Mesothelial cell of epicardium (in vitro differentiated cells): ENCODE results near the gene RHBDD2. TPM values are rescaled to one million over a fixed set of nuclear protein-coding genes. Genes with fewer than 3 reads are reported as not detected.
A peak's percentile ranks its signal among the peaks of the same experiment; 100 is the strongest.
"Not testable (repeated sequence)": the region's sequence is repeated elsewhere in the genome, so short reads cannot be mapped to it uniquely, and the experiment has no call there.

ENCODE experiments used
- DNase-seq, 2 experiments: peaks; one replicate each; pipeline ENCODE4 v3.0.0; 2021; ENCODE audit warnings: low spot score in 2 of 2; ENCODE audit not compliant: unreplicated experiment in 2 of 2
- H3K27ac Mint-ChIP-seq: 2 replicates; pipeline ENCODE4 v1.8.0; 2021; ENCODE audit warnings: mixed read lengths
- H3K27me3 Mint-ChIP-seq: 2 replicates; pipeline ENCODE4 v1.8.0; 2021; ENCODE audit warnings: low read depth, mixed read lengths
- H3K36me3 Mint-ChIP-seq: 2 replicates; pipeline ENCODE4 v1.8.0; 2021; ENCODE audit warnings: mixed read lengths
- H3K4me1 Mint-ChIP-seq: 2 replicates; pipeline ENCODE4 v1.8.0; 2021; ENCODE audit warnings: mixed read lengths
- H3K4me3 Mint-ChIP-seq: 2 replicates; pipeline ENCODE4 v1.8.0; 2021; ENCODE audit warnings: mild to moderate bottlenecking, moderate library complexity, mixed read lengths
- H3K9me3 Mint-ChIP-seq: 2 replicates; pipeline ENCODE4 v1.8.0; 2021; ENCODE audit warnings: mixed read lengths
- total RNA-seq: library from RNA; stranded (reverse); gene quantifications from 3 replicates; pipeline ENCODE4 v1.2.1, GENCODE V29; 2021
- TF ChIP-seq, protein P1 (sequence below): fragments of 200-600 bp; sonication (generic); IDR thresholded peaks from one replicate; pipeline ENCODE4 v1.5.0; 2021; ENCODE audit warnings: antibody characterized with exemption; ENCODE audit not compliant: unreplicated experiment

RHBDD2 gene
- 52.5 to 54.7 TPM (median 53.7 TPM) in 3 replicates for total RNA-seq

DNA sequence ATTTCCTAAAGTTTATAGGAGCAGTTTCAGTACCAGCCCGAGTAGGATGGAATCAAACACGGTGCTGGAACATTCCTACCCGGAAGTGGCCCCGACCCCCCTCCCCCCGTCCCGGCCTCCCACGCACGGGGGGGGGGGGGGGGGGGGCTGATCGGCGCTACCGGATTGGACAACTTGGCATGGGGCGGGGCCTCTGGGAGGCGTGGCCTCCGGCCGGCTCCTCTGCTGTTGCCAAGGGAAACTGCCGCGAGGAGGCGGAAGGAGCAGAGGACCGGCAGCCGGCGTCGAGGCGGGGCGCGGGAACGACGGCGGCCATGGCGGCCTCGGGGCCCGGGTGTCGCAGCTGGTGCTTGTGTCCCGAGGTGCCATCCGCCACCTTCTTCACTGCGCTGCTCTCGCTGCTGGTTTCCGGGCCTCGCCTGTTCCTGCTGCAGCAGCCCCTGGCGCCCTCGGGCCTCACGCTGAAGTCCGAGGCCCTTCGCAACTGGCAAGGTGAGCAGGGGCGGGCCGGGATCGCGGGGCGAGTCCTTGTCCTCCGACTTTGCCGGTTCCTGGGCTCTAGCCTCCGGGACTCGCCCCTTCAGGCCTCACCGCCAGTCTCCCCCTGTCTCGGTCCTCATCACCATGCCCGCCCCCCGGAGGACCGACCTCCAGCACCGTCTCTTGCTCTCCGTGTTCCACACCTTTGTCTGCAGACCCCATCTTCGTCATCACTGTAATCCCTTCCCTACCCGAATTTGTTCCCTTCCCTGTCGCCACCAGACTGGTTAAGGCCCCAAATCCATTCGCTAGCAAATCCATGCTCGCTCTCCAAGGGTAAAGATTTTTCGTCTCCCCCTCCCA is at the start of gene RHBDD2:
TSS of gene RHBDD2 (plus strand) at position 266 of the 843 bp plus-strand sequence. CDS start at position 315, 49 bp downstream.
- peak; percentile 91 to 95 for DNase-seq
- Mint-ChIP-seq H3K27ac (peak within 1 kb of the TSS; percentile 88), H3K4me1 (peaks cover 21% of the 10 kb centered on the region), H3K36me3 (peaks cover 14% of the 10 kb centered on the region), H3K27me3 (no peaks in the 10 kb centered on the region), H3K9me3 (no peaks in the 10 kb centered on the region), H3K4me3 (peak within 1 kb of the TSS; percentile 83)
- TF ChIP-seq, protein P1, sequence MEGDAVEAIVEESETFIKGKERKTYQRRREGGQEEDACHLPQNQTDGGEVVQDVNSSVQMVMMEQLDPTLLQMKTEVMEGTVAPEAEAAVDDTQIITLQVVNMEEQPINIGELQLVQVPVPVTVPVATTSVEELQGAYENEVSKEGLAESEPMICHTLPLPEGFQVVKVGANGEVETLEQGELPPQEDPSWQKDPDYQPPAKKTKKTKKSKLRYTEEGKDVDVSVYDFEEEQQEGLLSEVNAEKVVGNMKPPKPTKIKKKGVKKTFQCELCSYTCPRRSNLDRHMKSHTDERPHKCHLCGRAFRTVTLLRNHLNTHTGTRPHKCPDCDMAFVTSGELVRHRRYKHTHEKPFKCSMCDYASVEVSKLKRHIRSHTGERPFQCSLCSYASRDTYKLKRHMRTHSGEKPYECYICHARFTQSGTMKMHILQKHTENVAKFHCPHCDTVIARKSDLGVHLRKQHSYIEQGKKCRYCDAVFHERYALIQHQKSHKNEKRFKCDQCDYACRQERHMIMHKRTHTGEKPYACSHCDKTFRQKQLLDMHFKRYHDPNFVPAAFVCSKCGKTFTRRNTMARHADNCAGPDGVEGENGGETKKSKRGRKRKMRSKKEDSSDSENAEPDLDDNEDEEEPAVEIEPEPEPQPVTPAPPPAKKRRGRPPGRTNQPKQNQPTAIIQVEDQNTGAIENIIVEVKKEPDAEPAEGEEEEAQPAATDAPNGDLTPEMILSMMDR: no peak

DNA sequence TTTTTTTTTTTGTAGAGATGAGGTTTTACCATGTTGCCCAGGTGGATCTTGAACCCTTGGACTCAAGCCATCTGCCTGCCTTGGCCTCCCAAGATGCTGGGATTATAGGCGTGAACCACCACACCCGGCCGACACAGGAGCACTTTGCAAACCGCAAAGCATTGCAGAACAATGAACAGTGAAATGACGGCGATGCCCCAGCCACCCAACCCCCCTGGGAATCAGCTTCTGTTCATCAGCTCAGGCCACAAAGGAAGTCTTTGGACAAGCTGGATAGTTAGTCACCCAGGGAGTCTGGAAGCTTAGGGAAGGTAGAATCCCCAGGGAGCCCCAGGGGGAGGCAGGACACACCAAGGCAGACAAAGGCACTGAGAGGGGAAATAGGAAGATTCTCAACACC is 49.2 kb upstream of the RHBDD2 start:
- not testable (repeated sequence) for H3K4me1 Mint-ChIP-seq, DNase-seq, H3K27me3 Mint-ChIP-seq, H3K9me3 Mint-ChIP-seq, H3K27ac Mint-ChIP-seq, H3K36me3 Mint-ChIP-seq, H3K4me3 Mint-ChIP-seq

DNA sequence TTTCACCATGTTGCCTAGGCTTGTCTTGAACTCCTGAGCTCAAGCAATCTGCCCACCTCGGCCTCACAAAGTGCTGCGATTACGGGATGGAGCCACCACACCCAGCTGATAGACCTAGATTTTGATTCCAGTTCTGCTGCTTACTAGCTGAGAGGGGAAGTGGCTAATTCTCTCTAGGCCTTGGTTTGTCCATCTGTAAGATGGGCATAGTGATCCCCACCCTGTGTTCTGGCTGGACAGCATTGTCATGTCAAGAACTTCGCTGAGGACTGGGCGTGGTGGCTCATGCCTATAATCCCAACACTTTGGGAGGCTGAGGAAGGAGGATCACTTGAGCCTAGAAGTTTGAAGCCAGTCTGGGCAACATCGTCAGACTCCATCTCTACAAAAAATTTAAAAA is 47.9 kb upstream of the RHBDD2 start:
- no peaks in the 10 kb centered on the region for H3K36me3 Mint-ChIP-seq
- H3K4me3 Mint-ChIP-seq: no peak overlapping the region
- TF ChIP-seq, protein P1: no peak
- no peaks in the 10 kb centered on the region for H3K9me3 Mint-ChIP-seq
- no peaks in the 10 kb centered on the region for H3K4me1 Mint-ChIP-seq
- no peak overlapping the region for H3K27ac Mint-ChIP-seq
- peaks cover 3% of the 10 kb centered on the region for H3K27me3 Mint-ChIP-seq
- no peak for DNase-seq

DNA sequence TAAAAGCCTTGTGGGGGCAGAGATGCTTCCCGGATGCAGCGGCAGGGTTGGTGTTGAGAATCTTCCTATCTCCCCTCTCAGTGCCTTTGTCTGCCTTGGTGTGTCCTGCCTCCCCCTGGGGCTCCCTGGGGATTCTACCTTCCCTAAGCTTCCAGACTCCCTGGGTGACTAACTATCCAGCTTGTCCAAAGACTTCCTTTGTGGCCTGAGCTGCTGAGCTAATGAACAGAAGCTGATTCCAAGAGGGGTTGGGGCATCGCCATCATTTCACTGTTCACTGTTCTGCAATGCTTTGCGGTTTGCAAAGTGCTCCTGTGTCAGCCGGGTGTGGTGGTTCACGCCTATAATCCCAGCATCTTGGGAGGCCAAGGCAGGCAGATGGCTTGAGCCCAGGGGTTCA is 45.2 kb upstream of the RHBDD2 start:
- H3K27ac Mint-ChIP-seq, H3K9me3 Mint-ChIP-seq, H3K36me3 Mint-ChIP-seq, H3K4me1 Mint-ChIP-seq, H3K4me3 Mint-ChIP-seq, DNase-seq, H3K27me3 Mint-ChIP-seq: not testable (repeated sequence)

DNA sequence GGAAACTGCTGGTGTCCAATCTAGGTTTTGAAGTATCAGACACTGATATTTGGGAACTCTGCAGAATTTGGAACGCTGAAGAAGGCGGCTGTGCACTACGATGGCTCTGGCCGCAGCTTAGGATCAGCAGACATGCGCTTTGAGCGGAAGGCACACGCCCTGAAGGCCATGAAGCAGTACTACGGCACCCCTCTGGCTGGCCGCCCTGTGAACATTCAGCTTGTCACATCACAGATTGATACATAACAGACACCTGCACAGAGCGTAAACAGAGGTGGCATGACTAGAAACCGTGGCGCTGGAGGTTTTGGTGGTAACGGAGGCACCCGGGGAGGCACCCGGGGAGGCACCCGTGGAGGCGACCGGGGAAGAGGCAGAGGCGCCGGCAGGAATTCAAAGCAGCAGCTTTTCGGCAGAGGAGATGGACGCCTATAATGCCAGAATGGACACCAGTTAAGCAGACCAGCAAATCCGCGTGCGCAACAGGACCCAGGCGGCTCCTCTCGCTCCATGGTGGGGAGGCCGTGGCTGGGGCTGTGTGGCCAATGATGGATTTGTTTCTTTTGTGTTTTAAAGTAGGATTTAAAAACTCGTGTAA is 43.0 kb upstream of the RHBDD2 start:
- no peaks in the 10 kb centered on the region for H3K9me3 Mint-ChIP-seq
- peaks cover 3% of the 10 kb centered on the region for H3K27me3 Mint-ChIP-seq
- H3K27ac Mint-ChIP-seq: no peak overlapping the region
- H3K4me1 Mint-ChIP-seq: no peaks in the 10 kb centered on the region
- no peak for DNase-seq
- H3K4me3 Mint-ChIP-seq: peak overlapping the region; percentile 10
- H3K36me3 Mint-ChIP-seq: no peaks in the 10 kb centered on the region
- TF ChIP-seq, protein P1: no peak

DNA sequence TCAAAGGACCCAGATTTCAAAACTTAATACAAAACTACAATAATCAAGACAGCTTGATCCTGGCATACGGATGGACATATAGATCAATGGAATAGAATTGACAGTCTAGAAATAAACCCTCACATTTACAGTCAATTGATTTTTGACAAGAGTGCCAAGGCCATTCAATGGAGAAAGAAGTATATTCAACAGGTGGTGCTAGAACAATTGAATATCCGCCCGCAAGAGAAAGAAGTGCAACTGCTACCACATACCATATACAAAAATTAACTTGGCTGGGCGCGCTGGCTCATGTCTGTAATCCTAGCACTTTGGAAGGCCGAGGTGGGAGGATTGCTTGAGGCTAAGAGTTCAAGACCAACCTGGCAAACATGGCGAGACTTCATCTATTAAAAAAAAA is 42.0 kb upstream of the RHBDD2 start:
- Mint-ChIP-seq H3K4me1 (no peaks in the 10 kb centered on the region), H3K27ac (no peak overlapping the region), H3K27me3 (peaks cover 3% of the 10 kb centered on the region), H3K4me3 (no peak overlapping the region), H3K36me3 (no peaks in the 10 kb centered on the region), H3K9me3 (no peaks in the 10 kb centered on the region)
- TF ChIP-seq, protein P1: no peak
- DNase-seq: no peak

DNA sequence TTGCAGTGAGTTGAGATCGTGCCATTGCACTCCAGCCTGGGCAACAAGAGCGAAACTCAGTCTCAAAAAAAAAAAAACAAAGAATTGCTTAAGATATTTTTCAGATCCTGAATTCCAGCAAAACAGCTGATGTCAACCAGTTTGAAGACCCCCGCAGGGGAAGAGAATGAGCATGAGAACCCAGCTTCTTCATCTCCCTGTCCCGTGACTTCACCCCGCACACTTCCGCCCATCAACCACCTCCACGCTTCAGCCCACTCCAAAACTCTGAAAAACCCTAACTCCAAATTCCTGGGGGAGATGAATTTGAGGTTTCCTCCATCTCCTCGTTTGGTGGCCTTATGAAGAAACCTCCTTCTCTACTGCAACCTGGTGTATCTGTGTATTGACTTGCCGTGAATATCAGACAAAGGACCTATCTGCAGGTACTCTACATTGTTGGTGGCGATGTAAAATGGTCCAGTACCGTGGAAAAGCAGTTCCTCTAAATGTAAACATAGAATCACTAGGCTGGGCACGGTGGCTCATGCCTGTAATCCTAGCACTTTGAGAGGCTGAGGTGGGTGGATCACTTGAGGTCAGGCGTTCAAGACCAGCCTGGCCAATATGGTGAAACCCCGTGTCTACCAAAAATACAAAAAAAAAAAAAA is 40.4 kb upstream of the RHBDD2 start:
- H3K4me3 Mint-ChIP-seq, H3K27me3 Mint-ChIP-seq, H3K36me3 Mint-ChIP-seq, DNase-seq, H3K27ac Mint-ChIP-seq, H3K9me3 Mint-ChIP-seq: not testable (repeated sequence)
- H3K4me1 Mint-ChIP-seq: peaks cover 11% of the 10 kb centered on the region
